Lower leg skin (tissue), 3 donors: ENCODE results near the gene TANC1.

Source experiments
- POLR2A ChIP-seq, 2 donors: fragments of 450-650 bp; IDR thresholded peaks; one replicate each; pipeline ENCODE4 v1.6.1; 2016 to 2017; ENCODE audit warnings: antibody characterized with exemption in 2 of 2, mild to moderate bottlenecking in 1 of 2, moderate library complexity in 1 of 2
- TF ChIP-seq, protein P1 (sequence below), 3 donors: fragments of 450-650 bp; IDR thresholded peaks; one replicate each; pipeline ENCODE4 v1.5.1; 2016; ENCODE audit warnings: antibody characterized with exemption in 3 of 3, mild to moderate bottlenecking in 3 of 3, moderate library complexity in 2 of 3

DNA sequence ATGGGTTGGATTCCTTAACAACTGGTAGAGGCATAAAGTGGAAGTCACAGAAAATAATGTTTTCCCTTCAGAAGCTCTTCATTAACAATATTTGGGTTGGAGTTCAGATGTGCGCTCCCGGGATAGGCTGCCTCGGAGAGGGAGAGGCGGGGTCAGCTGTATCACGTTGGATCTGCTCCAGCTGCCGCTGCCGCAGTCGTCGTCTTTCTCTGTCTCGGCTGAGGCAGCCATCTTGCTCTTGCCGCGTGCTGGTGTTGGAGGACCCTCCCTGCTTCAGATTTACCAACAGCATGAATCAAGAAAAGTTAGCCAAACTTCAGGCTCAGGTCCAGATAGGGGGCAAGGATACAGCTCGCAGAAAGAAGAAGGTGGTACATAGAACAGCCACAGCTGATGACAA is 35.1 kb downstream of the TANC1 start:
- TF ChIP-seq POLR2A (IDR thresholded peaks at IDR 0.05), result no peak
- TF ChIP-seq, protein P1, sequence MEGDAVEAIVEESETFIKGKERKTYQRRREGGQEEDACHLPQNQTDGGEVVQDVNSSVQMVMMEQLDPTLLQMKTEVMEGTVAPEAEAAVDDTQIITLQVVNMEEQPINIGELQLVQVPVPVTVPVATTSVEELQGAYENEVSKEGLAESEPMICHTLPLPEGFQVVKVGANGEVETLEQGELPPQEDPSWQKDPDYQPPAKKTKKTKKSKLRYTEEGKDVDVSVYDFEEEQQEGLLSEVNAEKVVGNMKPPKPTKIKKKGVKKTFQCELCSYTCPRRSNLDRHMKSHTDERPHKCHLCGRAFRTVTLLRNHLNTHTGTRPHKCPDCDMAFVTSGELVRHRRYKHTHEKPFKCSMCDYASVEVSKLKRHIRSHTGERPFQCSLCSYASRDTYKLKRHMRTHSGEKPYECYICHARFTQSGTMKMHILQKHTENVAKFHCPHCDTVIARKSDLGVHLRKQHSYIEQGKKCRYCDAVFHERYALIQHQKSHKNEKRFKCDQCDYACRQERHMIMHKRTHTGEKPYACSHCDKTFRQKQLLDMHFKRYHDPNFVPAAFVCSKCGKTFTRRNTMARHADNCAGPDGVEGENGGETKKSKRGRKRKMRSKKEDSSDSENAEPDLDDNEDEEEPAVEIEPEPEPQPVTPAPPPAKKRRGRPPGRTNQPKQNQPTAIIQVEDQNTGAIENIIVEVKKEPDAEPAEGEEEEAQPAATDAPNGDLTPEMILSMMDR (IDR thresholded peaks at IDR 0.05), result no peak
